ENCODE data around the gene POMT1. TPM values are rescaled to one million over a fixed set of nuclear protein-coding genes. Genes with fewer than 3 reads are reported as not detected.

Gene POMT1
- total RNA-seq, 4 donors from 2014 or later = 16.6 to 62.0 (median 34.1) TPM

- WGBS = 92% methylated on average over 24 of the region's 24 CpGs
- TF ChIP-seq POLR2A (IDR thresholded peaks at IDR 0.05) (no peak), CTCF (IDR thresholded peaks at IDR 0.05) (no peak), POLR2AphosphoS5 (IDR thresholded peaks at IDR 0.05) (no peak), EP300 (IDR thresholded peaks at IDR 0.05) (no peak)
- no peak overlapping the region for H3K27ac ChIP-seq
- H3K4me1 ChIP-seq = no peaks in the 10 kb centered on the region
- peaks cover 98% of the 10 kb centered on the region for H3K36me3 ChIP-seq
- no peaks in the 10 kb centered on the region for H3K27me3 ChIP-seq
- H3K4me3 ChIP-seq = no peak overlapping the region
- no peaks in the 10 kb centered on the region for H3K9me3 ChIP-seq
- DNase-seq (ENCODE audit: low spot score in 2 of 2) = peak in 1 of 2 donors; percentile 45
Observed at GRCh38 chr9:131464354-131465000, 38.2 kb upstream of the POMT1 start.

GRCh38 chr9:131465401-131465800 lies 37.3 kb upstream of the POMT1 start:
- H3K36me3 ChIP-seq = peaks cover 99% of the 10 kb centered on the region
- 86% methylated on average over 6 of the region's 6 CpGs for WGBS
- no peak for TF ChIP-seq POLR2A (IDR thresholded peaks at IDR 0.05)
- TF ChIP-seq POLR2AphosphoS5 (IDR thresholded peaks at IDR 0.05) = no peak
- TF ChIP-seq EP300 (IDR thresholded peaks at IDR 0.05) = no peak
- TF ChIP-seq CTCF (IDR thresholded peaks at IDR 0.05) = no peak
- DNase-seq (ENCODE audit: low spot score in 2 of 2) = no peak
- H3K4me1 ChIP-seq = no peaks in the 10 kb centered on the region
- no peak overlapping the region for H3K27ac ChIP-seq
- no peaks in the 10 kb centered on the region for H3K9me3 ChIP-seq
- no peak overlapping the region for H3K4me3 ChIP-seq
- H3K27me3 ChIP-seq = no peaks in the 10 kb centered on the region

GRCh38 chr9:131467214-131467935 lies 35.3 kb upstream of the POMT1 start:
- H3K36me3 ChIP-seq = peaks cover 99% of the 10 kb centered on the region
- no peaks in the 10 kb centered on the region for H3K4me1 ChIP-seq
- peak in 1 of 2 donors; percentile 71 for DNase-seq (ENCODE audit: low spot score in 2 of 2)
- no peaks in the 10 kb centered on the region for H3K27me3 ChIP-seq
- H3K27ac ChIP-seq = no peak overlapping the region
- H3K9me3 ChIP-seq = no peaks in the 10 kb centered on the region
- 71% methylated on average over 13 of the region's 13 CpGs for WGBS
- no peak overlapping the region for H3K4me3 ChIP-seq
- TF ChIP-seq EP300 (IDR thresholded peaks at IDR 0.05) = no peak

DNA sequence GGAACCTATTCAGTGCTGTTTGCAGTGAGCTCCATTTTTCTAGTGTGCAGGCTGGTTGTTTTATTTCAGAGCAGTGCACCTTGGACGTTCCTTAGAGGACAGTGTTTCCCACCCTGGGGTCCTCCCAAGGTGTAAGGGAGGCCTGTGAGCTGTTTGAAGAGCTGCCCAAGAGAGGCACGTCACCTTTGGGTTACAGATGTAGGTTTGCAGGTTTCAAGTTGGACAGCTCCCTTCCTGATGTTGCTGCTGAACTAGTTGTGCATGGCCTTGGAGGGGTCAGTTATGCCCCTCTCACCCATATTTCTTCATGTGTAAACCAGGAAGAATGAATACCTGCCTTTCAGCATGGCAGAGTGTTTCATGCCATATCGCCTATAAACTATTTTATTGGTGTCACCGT lies 34.7 kb upstream of the POMT1 start:
- DNase-seq (ENCODE audit: low spot score in 2 of 2) = peak in 1 of 2 donors; percentile 2
- no peak overlapping the region for H3K4me3 ChIP-seq
- H3K36me3 ChIP-seq = peaks cover 100% of the 10 kb centered on the region
- TF ChIP-seq EP300 (IDR thresholded peaks at IDR 0.05) = no peak
- TF ChIP-seq POLR2A (IDR thresholded peaks at IDR 0.05) = no peak
- no peak for TF ChIP-seq POLR2AphosphoS5 (IDR thresholded peaks at IDR 0.05)
- no peak for TF ChIP-seq CTCF (IDR thresholded peaks at IDR 0.05)
- H3K27ac ChIP-seq = no peak overlapping the region
- no peaks in the 10 kb centered on the region for H3K9me3 ChIP-seq
- 90% methylated on average over 4 of the region's 4 CpGs for WGBS
- no peaks in the 10 kb centered on the region for H3K4me1 ChIP-seq
- no peaks in the 10 kb centered on the region for H3K27me3 ChIP-seq

- Histone ChIP-seq H3K36me3 (peaks cover 100% of the 10 kb centered on the region), H3K4me3 (no peak overlapping the region), H3K4me1 (no peaks in the 10 kb centered on the region), H3K27me3 (no peaks in the 10 kb centered on the region), H3K27ac (no peak overlapping the region), H3K9me3 (no peaks in the 10 kb centered on the region)
- no peak for TF ChIP-seq POLR2AphosphoS5 (IDR thresholded peaks at IDR 0.05)
- TF ChIP-seq CTCF (IDR thresholded peaks at IDR 0.05) = no peak
- TF ChIP-seq EP300 (IDR thresholded peaks at IDR 0.05) = no peak
- TF ChIP-seq POLR2A (IDR thresholded peaks at IDR 0.05) = no peak
- WGBS = 84% methylated on average over 4 of the region's 6 CpGs
- peak in 1 of 2 donors; percentile 47 for DNase-seq (ENCODE audit: low spot score in 2 of 2)
Observed at GRCh38 chr9:131469356-131469755, 33.4 kb upstream of the POMT1 start.

Measured in suprapubic skin (tissue), 4 donors.